Right cardiac atrium (tissue), 5 donors: ENCODE measurements around the gene RRAD. TPM values are rescaled to one million over a fixed set of nuclear protein-coding genes. Genes with fewer than 3 reads are reported as not detected.
"Not testable (repeated sequence)": the region's sequence is repeated elsewhere in the genome, so short reads cannot be mapped to it uniquely, and the experiment has no call there.

Experiments used
- ATAC-seq, 2 donors: fragments of 200-7000 bp; cut with Tn5 transposase; one replicate each; pipeline versions ENCODE4 v1.8.0 to v1.9.1; 2020; ENCODE audit warnings: moderate library complexity in 2 of 2, mild to moderate bottlenecking in 1 of 2
- DNase-seq, 3 donors: peaks; one replicate each; pipeline ENCODE4 v3.0.0-alpha.2; 2020
- H3K27ac ChIP-seq: one replicate; pipeline ENCODE4 v1.5.1; 2013; ENCODE audit warnings: mild to moderate bottlenecking, low read length, control low read depth, moderate library complexity
- H3K27me3 ChIP-seq: one replicate; pipeline ENCODE4 v1.6.1; 2013; ENCODE audit not compliant: control insufficient read depth, insufficient read depth
- H3K4me1 ChIP-seq: one replicate; pipeline ENCODE4 v1.6.1; 2013; ENCODE audit warnings: low read length; ENCODE audit not compliant: control insufficient read depth, insufficient read depth
- H3K4me3 ChIP-seq: one replicate; pipeline ENCODE4 v1.5.1; 2013; ENCODE audit warnings: low read length, control low read depth
- H3K9me3 ChIP-seq: one replicate; pipeline ENCODE4 v1.6.1; 2013; ENCODE audit warnings: low read length; ENCODE audit not compliant: control insufficient read depth
- WGBS: extraction: QIAGEN DNeasy Blood & Tissue Kit; methylation state at CpG from one replicate; pipeline ENCODE4 v1.1.7; 2013; 5-methylcytosine and 5-hydroxymethylcytosine counted together
- intact Hi-C, 4 donors: fragments of 100-400 bp; cut with DNase I; formaldehyde crosslinking; loops; one replicate each; pipeline versions ENCODE4 v1.11.0 to v1.14.0; 2022 to 2023
- polyA plus RNA-seq: library from polyadenylated mRNA; stranded (reverse); fragments of 200-250 nt; gene quantifications from one replicate; pipeline ENCODE4 v1.2.3, GENCODE V29; 2013
- total RNA-seq, 4 donors: library from RNA; stranded (reverse); fragmentation: NEBNext Ultra II Directional; extraction: Animal tissue kit (Norgen Biotek cat#: 25700); gene quantifications; one replicate each; pipeline ENCODE4 v1.2.1, GENCODE V29; 2021
- donor health status: healthy with polysubstance abuse.
- donor health status: DM: no; HTN: yes; CAD: no.
- donor health status: DM: no; HTN: no; CAD: no.
- donor health status: DM: no; HTN: yes; CAD: no; lungs with severe emphysema.
- donor health status: DM: yes; HTN: yes; CAD: no.

RRAD gene
- total and polyA plus RNA-seq, 5 donors = 135 to 375 (median 143) TPM

GRCh38 chr16:66899945-66900710 is 25.2 kb downstream of the RRAD start:
- DNase-seq = peak; percentile 80 to 92 (median 92)
- intact Hi-C loops = loop anchor here in 3 of 4 donors (5.0 to 10.0 kb wide), 2 partner anchors 32 to 45 kb away; partner anchors contain the start of gene CIAO2B (in 2 of the 3)

GRCh38 chr16:66899310-66899944 is 25.9 kb downstream of the RRAD start:
- peak overlapping the region; percentile 98 for H3K27ac ChIP-seq
- no peaks in the 10 kb centered on the region for H3K27me3 ChIP-seq
- 77% methylated on average over 6 of the region's 6 CpGs for WGBS
- H3K4me1 ChIP-seq = peaks cover 27% of the 10 kb centered on the region
- H3K9me3 ChIP-seq = no peaks in the 10 kb centered on the region
- intact Hi-C loops = loop anchor here in 3 of 4 donors (5.0 to 10.0 kb wide), 2 partner anchors 33 to 45 kb away; partner anchors contain the start of gene CIAO2B (in 2 of the 3)
- DNase-seq (peak in 1 of 3 donors; percentile 49), ATAC-seq (no peak)
- no peak overlapping the region for H3K4me3 ChIP-seq

More at GRCh38 chr16:66899945-66900710, 25.2 kb downstream of the RRAD start:
- Histone ChIP-seq H3K27me3 (no peaks in the 10 kb centered on the region), H3K4me1 (peaks cover 27% of the 10 kb centered on the region), H3K4me3 (no peak overlapping the region), H3K9me3 (no peaks in the 10 kb centered on the region), H3K27ac (peak overlapping the region; percentile 98)
- ATAC-seq = peak; percentile 7 to 30
- 23% methylated on average over 9 of the region's 9 CpGs for WGBS

- H3K27me3 ChIP-seq = no peaks in the 10 kb centered on the region
- WGBS = 79% methylated on average over 2 of the region's 2 CpGs
- peak overlapping the region; percentile 98 for H3K27ac ChIP-seq
- no peak for DNase-seq
- ATAC-seq = no peak
- H3K4me1 ChIP-seq = peaks cover 27% of the 10 kb centered on the region
- no peak overlapping the region for H3K4me3 ChIP-seq
- H3K9me3 ChIP-seq = no peaks in the 10 kb centered on the region
- intact Hi-C loops = loop anchor here in 3 of 4 donors (5.0 to 10.0 kb wide), 2 partner anchors 33 to 46 kb away; partner anchors contain the start of gene CIAO2B (in 2 of the 3)
Observed at GRCh38 chr16:66898933-66899309, 26.4 kb downstream of the RRAD start.

DNA sequence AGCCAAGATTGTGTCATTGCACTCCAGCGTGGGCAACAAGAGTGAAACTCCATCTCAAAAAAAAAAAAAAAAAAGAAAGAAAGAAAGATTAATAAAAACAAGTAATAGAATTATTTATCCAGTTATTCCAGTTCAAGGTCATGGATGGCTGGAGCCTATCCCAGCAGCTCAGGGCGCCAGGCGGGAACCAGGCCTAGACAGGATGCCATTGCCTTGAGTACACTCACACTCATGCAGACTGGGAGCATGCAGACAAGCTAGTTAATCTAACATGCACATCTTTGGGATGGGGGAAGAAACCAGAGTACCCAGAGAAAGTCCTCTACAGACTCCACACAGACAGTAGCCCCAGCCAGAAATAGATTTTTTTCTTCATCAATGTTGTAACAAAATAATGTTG is 27.1 kb downstream of the RRAD start:
- no peak overlapping the region for H3K27ac ChIP-seq
- no peaks in the 10 kb centered on the region for H3K9me3 ChIP-seq
- no peak overlapping the region for H3K4me3 ChIP-seq
- intact Hi-C loops = loop anchor here in 3 of 4 donors (5.0 to 10.0 kb wide), 2 partner anchors 34 to 47 kb away; partner anchors contain the start of gene CIAO2B (in 2 of the 3)
- WGBS = 52% methylated on average over 3 of the region's 3 CpGs
- peaks cover 27% of the 10 kb centered on the region for H3K4me1 ChIP-seq
- peak in 2 of 3 donors; percentile 75 to 77 for DNase-seq
- no peak for ATAC-seq
- no peaks in the 10 kb centered on the region for H3K27me3 ChIP-seq

DNA sequence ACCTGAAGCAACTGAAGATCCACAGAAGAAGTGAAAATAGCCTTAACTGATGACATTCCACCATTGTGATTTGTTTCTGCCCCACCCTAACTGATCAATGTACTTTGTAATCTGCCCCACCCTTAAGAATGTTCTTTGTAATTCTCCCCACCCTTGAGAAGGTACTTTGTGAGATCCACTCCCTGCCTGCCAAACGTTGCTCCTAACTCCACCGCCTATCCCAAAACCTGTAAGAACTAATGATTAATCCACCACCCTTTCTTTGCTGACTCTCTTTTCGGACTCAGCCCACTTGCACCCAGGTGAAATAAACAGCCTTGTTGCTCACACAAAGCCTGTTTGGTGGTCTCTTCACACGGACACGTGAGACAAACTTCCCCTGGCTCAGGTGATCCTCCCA is 28.7 kb downstream of the RRAD start:
- DNase-seq, H3K27me3 ChIP-seq, H3K4me3 ChIP-seq, H3K9me3 ChIP-seq, H3K27ac ChIP-seq, ATAC-seq: not testable (repeated sequence)
- 81% methylated on average over 5 of the region's 5 CpGs for WGBS
- intact Hi-C loops = loop anchor here in 3 of 4 donors (5.0 to 10.0 kb wide), 2 partner anchors 36 to 48 kb away; partner anchors contain the start of gene CIAO2B (in 2 of the 3)
- peaks cover 20% of the 10 kb centered on the region for H3K4me1 ChIP-seq

DNA sequence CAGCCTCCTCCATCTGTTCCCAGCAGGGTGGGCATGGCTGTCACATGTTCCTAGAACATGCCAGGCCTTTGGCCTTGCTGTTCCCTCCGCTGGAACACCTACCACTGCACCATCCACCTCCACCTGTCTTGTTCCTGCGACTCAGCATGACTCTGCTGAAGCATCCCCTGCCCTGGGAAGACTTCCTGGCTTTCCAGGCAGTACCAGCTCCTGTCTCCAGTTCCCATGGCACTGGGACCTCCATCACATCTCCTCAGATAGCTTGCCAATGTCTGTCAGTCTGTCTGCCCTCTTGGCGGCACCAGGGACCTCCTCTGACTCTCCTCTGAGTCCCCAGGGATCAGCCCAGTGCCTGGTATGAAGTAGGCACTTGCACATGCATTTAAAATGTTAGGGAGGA is 29.3 kb downstream of the RRAD start:
- no peak overlapping the region for H3K4me3 ChIP-seq
- DNase-seq (peak in 1 of 3 donors; percentile 37), ATAC-seq (no peak)
- intact Hi-C loops = loop anchor here in 3 of 4 donors (5.0 to 10.0 kb wide), 2 partner anchors 36 to 49 kb away; partner anchors contain the start of gene CIAO2B (in 2 of the 3)
- H3K9me3 ChIP-seq = no peaks in the 10 kb centered on the region
- peaks cover 15% of the 10 kb centered on the region for H3K4me1 ChIP-seq
- no peaks in the 10 kb centered on the region for H3K27me3 ChIP-seq
- 93% methylated on average over 3 of the region's 3 CpGs for WGBS
- no peak overlapping the region for H3K27ac ChIP-seq

- WGBS = 69% methylated on average over 5 of the region's 5 CpGs
- Histone ChIP-seq H3K4me3 (no peak overlapping the region), H3K9me3 (no peaks in the 10 kb centered on the region), H3K27me3 (no peaks in the 10 kb centered on the region), H3K4me1 (peaks cover 12% of the 10 kb centered on the region), H3K27ac (no peak overlapping the region)
- no peak for DNase-seq
- ATAC-seq = peak in 1 of 2 donors; percentile 4
- intact Hi-C loops = loop anchor here in 3 of 4 donors (5.0 to 10.0 kb wide), 2 partner anchors 37 to 49 kb away; partner anchors contain the start of gene CIAO2B (in 2 of the 3)
Observed at GRCh38 chr16:66895689-66895979, 29.7 kb downstream of the RRAD start.

DNA sequence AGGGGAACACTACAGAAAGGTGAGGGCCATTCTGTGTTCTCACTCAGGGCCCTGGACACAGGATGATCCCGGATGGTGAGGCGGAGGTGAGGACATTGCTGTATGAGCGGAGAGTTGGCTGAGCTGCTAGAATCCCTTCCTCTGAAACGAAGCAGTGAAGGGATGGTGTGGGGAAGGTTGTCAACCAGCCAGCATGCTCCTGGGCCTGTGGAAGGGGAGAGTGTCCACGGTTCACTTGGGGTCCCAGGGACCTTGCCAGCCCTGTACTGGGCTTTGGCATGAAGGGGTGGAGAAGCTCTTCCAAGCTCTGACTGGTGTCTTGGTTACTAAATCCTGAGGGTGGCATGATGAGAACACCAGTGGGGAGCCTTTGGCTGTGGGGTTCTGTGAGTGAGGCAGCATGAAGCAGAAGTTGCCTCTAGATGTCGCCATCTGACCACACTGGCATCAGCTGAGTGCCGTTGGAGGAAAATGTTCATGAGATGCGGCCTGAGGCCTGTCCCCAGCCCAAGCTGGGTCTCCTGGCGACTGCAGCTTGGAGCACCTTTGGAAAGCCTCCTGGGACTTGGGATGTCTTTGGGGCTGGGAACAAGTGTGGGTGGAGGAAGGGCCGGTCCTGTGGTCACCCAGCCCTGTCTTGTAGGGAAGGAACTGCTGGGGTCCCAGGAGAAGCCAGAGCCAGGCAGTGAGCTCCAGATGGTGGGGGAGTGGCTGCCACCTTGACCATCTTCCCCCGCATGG is 30.2 kb downstream of the RRAD start:
- Histone ChIP-seq H3K9me3 (no peaks in the 10 kb centered on the region), H3K27ac (no peak overlapping the region), H3K27me3 (no peaks in the 10 kb centered on the region), H3K4me3 (no peak overlapping the region), H3K4me1 (peaks cover 8% of the 10 kb centered on the region)
- DNase-seq (peak; percentile 61 to 84 (median 81)), ATAC-seq (peak; percentile 78 to 82)
- WGBS = 38% methylated on average over 11 of the region's 11 CpGs
- intact Hi-C loops = loop anchor here in 3 of 4 donors (5.0 to 10.0 kb wide), 2 partner anchors 37 to 50 kb away; partner anchors contain the start of gene CIAO2B (in 2 of the 3)

DNA sequence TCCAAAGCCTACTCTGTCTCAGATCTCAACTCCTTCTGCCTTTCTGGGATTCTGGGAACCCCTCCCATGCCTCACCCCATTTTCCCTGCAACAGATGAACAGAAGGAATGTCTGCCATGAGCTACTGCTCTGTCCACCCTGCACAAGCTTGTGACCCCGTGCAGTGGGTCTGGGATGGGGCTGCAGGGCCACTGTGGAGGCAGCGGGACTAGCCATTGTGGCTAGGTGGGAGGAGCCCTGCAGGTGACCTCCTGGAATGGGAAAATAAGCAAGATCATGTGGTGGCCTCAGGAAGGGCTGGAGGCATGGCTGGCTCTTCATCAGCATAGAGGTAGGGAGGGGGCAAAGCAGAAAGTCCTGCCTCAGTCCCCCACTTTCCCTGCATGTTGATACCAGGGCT is 31.3 kb downstream of the RRAD start:
- ATAC-seq = no peak
- 80% methylated on average over 2 of the region's 2 CpGs for WGBS

DNA sequence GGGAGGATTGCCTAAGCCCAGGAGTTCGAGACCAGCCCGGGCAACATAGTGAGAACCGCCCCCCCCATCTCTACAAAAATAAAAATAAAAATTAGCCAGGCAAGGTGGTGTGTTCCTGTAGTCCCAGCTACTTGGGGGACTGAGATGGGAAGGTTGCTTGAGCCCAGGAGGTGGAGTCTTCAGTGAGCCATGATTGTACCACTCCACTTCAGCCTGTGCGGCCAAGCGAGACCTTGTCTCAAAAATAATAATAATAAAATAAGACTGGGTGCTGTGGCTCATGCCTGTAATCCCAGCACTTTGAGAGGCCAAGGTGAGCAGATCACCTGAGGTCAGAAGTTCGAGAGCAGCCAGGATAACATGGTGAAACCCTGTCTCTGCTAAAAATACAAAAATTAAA is 33.5 kb downstream of the RRAD start:
- Histone ChIP-seq H3K9me3 (no peaks in the 10 kb centered on the region), H3K27ac (no peak overlapping the region), H3K27me3 (no peaks in the 10 kb centered on the region), H3K4me1 (no peaks in the 10 kb centered on the region), H3K4me3 (no peak overlapping the region)
- intact Hi-C loops = loop anchor here in 1 of 4 donors (10.0 kb wide), 1 partner anchor 53 kb away; no protein-coding TSS in a partner anchor
- 93% methylated on average over 6 of the region's 6 CpGs for WGBS
- ATAC-seq (no peak), DNase-seq (no peak)

More for the DNA sequence above, 31.3 kb downstream of the RRAD start:
- Histone ChIP-seq H3K4me1 (peaks cover under 1% of the 10 kb centered on the region), H3K4me3 (no peak overlapping the region), H3K27me3 (no peaks in the 10 kb centered on the region), H3K9me3 (no peaks in the 10 kb centered on the region), H3K27ac (no peak overlapping the region)
- DNase-seq = no peak
- intact Hi-C loops = loop anchor here in 1 of 4 donors (10.0 kb wide), 1 partner anchor 51 kb away; no protein-coding TSS in a partner anchor
